GM18951 (cell line): ENCODE data around the gene PCDHA7.
"Not testable (repeated sequence)": the region's sequence is repeated elsewhere in the genome, so short reads cannot be mapped to it uniquely, and the experiment has no call there.

ENCODE experiments used
- POLR2A ChIP-seq: IDR thresholded peaks from 4 replicates; pipeline ENCODE4 v1.6.1; 2011; ENCODE audit warnings: mild to moderate bottlenecking; ENCODE audit not compliant: insufficient read length, insufficient read depth; ENCODE audit errors: extremely low read depth
- in situ Hi-C: fragments of 300-500 bp; cut with MboI; formaldehyde crosslinking; loops from one replicate; pipeline ENCODE4 v1.12.0; 2022; ENCODE audit warnings: low sequenced_read_pairs, mixed read lengths, inconsistent platforms; ENCODE audit not compliant: unreplicated experiment

PCDHA7 gene

GRCh38 chr5:140835622-140836510, 1.8 kb downstream of the PCDHA7 start:
- no peak for TF ChIP-seq POLR2A
- in situ Hi-C loops = no loop called here

DNA sequence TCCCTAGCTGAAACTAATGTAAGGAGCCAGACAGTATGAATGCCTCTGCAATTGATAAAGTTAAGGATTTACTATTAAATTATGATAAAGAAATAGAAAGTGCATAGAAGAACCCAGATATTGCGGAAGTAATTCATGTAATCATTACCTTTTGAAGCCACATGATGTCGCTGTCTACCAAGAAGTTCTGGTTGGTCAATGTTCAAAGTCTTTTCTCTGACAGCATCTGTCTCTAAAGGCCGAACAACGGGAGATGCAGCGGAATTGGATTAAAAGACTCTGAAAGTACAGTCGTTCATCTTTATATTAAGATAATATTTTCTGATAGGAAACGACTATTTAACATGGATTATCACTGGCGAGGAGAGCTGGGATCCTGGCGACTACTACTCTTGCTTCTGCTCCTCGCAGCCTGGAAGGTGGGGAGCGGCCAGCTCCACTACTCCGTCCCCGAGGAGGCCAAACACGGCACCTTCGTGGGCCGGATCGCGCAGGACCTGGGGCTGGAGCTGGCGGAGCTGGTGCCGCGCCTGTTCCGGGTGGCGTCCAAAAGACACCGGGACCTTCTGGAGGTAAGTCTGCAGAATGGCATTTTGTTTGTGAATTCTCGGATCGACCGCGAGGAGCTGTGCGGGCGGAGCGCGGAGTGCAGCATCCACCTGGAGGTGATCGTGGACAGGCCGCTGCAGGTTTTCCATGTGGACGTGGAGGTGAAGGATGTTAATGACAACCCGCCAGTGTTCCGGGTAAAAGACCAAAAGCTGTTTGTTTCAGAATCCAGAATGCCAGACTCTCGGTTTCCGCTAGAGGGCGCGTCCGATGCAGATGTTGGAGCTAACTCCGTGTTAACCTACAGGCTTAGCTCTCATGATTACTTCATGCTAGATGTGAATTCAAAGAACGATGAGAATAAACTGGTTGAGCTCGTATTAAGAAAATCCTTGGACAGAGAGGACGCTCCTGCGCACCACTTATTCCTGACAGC, 7.2 kb downstream of the PCDHA7 start, which contains the start of gene PCDHA8:
Gene PCDHA8, plus strand, starts transcription at position 210 of the 985 bp plus-strand sequence. Its CDS starts 135 bp downstream, at position 345.
- no peak for TF ChIP-seq POLR2A
- in situ Hi-C loops = no loop called here

- no peak for TF ChIP-seq POLR2A
- in situ Hi-C loops = no loop called here
Observed at GRCh38 chr5:140842798-140843733, 9.0 kb downstream of the PCDHA7 start.

DNA sequence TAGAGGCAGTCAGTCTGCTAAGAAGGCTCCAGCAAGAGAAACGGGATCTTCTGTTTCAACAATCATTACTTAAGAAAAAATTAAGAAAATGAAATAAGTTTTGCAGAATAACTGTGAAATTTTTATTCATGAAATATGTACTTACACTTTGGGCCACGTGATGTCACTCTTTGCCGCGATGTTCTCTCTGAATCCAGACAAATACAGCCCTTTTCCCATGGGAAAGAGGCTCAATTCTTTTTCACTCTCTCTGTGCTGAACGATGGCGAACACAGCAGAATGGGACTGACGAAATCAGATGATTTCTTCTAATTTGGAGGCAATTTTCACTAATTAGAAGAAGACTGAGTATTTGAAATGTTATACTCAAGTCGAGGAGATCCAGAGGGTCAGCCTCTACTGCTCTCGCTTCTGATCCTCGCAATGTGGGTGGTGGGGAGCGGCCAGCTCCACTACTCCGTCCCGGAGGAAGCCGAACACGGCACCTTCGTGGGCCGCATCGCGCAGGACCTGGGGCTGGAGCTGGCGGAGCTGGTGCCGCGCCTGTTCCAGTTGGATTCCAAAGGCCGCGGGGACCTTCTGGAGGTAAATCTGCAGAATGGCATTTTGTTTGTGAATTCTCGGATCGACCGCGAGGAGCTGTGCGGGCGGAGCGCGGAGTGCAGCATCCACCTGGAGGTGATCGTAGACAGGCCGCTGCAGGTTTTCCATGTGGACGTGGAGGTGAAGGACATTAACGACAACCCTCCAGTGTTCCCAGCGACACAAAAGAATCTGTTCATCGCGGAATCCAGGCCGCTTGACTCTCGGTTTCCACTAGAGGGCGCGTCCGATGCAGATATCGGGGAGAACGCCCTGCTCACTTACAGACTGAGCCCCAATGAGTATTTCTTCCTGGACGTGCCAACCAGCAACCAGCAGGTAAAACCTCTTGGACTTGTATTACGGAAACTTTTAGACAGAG, 14.4 kb downstream of the PCDHA7 start, which contains the start of gene PCDHA9:
Gene PCDHA9, plus strand, starts transcription at position 244 of the 964 bp plus-strand sequence. Its CDS starts 114 bp downstream, at position 358.
- in situ Hi-C loops = not testable (repeated sequence)

DNA sequence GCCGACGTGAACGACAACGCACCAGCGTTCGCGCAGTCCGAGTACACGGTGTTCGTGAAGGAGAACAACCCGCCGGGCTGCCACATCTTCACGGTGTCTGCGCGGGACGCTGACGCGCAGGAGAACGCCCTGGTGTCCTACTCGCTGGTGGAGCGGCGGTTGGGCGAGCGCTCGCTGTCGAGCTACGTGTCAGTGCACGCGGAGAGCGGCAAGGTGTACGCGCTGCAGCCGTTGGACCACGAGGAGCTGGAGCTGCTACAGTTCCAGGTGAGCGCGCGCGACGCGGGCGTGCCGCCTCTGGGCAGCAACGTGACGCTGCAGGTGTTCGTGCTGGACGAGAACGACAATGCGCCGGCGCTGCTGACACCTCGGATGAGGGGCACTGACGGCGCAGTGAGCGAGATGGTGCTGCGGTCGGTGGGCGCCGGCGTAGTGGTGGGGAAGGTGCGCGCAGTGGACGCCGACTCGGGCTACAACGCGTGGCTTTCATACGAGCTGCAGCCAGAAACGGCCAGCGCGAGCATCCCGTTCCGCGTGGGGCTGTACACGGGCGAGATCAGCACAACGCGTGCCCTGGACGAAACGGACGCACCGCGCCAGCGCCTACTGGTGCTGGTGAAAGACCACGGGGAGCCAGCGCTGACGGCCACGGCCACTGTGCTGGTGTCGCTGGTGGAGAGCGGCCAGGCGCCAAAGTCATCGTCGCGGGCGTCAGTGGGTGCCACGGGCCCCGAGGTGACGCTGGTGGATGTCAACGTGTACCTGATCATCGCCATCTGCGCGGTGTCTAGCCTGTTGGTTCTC, 16.0 kb downstream of the PCDHA7 start:
- in situ Hi-C loops = not testable (repeated sequence)

DNA sequence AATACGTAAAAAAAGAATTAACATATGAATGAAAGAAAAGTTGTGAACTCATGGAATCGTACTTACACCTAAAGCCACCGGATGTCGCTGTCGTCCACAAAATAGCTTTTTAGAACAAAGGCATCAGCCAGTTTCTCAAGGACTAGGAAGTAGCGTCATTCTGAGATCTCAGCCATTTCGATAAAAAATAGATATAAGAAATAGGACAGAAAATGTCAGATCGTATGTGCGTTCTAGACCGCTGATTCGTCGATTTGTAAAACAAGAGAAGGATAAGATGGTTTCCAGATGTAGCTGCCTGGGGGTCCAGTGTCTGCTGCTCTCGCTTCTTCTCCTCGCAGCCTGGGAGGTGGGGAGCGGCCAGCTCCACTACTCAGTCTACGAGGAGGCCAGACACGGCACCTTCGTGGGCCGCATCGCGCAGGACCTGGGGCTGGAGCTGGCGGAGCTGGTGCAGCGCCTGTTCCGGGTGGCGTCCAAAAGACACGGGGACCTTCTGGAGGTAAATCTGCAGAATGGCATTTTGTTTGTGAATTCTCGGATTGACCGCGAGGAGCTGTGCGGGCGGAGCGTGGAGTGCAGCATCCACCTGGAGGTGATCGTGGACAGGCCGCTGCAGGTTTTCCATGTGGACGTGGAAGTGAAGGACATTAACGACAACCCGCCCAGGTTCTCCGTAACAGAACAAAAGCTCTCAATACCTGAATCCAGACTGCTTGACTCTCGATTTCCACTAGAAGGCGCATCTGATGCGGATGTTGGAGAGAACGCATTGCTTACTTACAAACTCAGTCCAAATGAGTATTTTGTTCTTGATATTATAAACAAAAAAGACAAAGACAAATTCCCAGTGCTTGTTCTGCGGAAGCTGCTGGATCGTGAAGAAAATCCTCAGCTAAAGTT, 22.0 kb downstream of the PCDHA7 start, which contains the start of gene PCDHA10:
Gene PCDHA10, plus strand, starts transcription at position 126 of the 903 bp plus-strand sequence. Its CDS starts 152 bp downstream, at position 278.
- in situ Hi-C loops = no loop called here
- TF ChIP-seq POLR2A = no peak

GRCh38 chr5:140857177-140857986, 23.3 kb downstream of the PCDHA7 start:
- in situ Hi-C loops = no loop called here

GRCh38 chr5:140857987-140858240, 23.8 kb downstream of the PCDHA7 start:
- in situ Hi-C loops = no loop called here
- no peak for TF ChIP-seq POLR2A

More at GRCh38 chr5:140857177-140857986, 23.3 kb downstream of the PCDHA7 start:
- no peak for TF ChIP-seq POLR2A
